Embryonic facial prominence (tissue), 1 donor: Measurements from ENCODE around the gene DSC2.
"Not testable (repeated sequence)": the region's sequence is repeated elsewhere in the genome, so short reads cannot be mapped to it uniquely, and the experiment has no call there.

ENCODE experiments used
- DNase-seq: peaks from one replicate; pipeline ENCODE4 v3.0.0-alpha.2; 2016; ENCODE audit errors: extremely low spot score

Gene DSC2

DNA sequence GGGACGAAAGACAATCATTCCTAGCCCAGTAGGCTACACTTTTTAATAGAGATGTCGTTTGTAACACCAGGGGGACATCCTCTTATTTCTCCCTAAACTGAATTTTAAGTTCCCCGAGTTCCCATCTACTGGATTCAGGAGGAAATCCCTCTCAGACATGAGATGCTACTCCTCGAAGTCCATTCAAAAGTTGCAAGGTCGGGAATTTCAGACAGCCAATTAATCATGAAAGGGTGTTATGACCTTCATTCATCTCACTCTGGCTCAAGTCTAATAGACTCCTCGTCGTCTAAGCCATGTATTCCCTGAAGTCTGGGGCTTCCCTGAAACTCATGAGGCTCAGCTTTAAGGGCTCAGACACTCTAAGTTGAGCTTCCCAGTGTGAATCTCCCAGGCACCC is 58.5 kb downstream of the DSC2 start:
- no peak for DNase-seq

DNA sequence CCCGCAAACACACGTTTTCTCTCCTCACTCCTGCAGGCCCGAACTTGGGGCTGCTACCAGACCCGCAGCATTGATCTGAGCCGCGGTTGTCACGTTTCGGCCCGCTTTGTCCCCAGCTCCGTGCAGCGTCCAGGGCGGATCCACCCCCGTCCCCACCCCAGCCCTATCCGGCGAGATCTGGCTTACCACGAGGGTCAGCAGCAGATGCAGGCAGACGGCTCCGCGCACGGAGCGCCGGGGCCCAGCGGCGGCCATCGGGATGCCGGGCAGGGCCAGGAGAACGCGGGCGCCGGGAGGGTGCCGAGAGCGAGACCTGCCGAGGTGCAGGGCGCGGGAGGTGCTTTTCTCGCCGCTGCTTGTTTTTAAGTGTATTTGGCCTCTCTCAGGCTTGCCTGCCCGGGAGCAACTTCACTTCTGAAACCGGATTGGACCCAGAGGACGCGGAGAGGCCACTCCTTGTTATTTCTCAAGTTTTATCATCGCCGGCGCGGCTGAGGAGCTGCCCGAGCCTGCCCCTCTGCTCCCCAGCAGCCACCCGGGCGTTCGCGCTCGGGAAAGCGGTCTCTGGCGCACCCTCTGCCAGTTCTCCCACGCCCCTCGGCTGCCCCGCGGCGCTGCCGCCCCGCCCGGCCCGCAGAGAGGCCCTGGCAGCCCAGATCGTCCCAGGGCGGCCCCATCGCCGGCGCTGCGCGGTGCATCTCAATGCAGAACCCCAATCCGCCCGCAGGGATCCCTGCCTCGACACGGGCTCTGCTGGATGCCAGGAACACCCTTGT is 59.6 kb downstream of the DSC2 start, which contains the start of gene DSC3:
Gene DSC3, minus strand, starts transcription at position 337 of the 776 bp plus-strand sequence. Its CDS starts 82 bp downstream, at position 255.
- DNase-seq = peak; percentile 13

DNA sequence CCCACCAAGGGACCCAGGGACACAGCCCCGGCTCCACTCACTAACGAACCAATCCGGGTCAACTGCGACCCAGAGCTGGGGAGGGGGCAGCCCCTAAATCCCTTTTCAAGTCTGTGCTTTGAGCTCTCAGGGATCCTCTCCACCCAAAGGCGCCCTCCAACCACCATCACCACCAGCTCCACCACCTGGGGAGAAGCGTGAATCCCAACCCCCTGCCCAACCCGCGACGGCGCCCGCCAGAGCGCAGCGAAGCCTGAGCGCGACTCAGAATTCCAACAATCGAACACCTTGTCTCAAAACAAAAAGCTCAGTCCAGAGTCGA is 60.2 kb downstream of the DSC2 start:
- no peak for DNase-seq

DNA sequence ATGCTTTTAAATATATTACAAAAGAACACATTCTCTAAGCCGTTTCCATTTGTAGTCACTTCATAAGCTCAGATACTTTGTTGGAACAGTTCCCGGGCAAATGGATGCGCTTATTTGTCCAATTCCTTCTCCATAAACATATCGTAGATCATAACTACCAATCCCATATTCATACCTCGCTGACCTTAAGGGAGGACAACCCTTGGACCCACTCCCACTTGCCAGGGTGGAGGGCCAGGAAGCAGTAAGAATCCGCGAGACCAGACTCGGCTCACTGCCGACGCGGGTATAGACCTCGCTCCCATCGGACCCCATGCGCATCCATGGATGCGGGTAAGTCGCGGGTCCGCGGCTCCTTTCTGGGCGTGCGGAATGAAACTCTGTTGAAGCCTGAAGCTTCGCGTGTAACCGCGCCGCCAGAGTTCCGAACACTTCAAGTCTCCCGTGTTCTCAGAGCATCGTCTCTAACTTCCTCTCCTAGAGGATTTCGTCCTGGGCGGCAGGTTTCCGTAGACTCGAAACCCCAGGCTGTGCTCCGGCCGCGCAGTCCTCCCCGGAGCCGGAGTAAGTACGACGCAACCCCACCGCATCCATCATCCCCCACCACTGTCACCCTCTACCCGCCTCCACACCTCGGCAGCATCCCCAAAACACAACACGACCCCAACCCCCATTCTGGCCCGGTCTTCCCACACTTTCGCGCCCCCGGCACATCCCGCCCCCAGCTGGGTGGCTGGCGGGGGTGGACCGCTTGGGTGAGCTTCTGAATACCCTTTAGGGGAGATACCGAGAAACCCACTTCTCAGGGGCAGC is 60.7 kb downstream of the DSC2 start:
- DNase-seq = no peak

DNA sequence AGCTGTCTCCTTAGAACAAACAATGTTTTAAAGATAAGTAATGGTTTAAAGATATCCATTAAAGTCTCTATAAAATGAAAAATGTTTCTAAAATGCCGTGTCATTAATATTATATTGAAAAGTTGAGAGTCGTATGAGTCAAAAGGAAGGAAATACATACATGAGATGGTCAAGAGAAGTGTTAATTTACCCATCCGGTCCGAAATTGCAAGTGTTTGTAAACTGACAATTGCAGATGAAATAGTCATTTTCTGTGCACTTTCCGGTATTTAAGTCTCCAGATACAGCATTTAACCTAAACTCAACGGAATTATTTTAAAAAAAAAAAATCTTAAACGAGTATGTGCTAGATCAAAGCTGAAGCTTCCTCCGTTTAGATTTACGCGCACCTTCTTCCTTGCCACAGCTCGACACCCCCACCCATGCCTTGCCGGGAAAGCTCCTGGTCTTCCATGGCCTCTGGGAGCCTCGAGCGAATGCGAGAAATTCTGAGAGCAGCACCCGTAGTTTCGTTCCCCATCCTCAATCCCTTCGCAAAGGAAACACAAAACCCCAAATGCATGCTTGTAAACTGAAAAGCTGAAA is 61.4 kb downstream of the DSC2 start:
- no peak for DNase-seq

DNA sequence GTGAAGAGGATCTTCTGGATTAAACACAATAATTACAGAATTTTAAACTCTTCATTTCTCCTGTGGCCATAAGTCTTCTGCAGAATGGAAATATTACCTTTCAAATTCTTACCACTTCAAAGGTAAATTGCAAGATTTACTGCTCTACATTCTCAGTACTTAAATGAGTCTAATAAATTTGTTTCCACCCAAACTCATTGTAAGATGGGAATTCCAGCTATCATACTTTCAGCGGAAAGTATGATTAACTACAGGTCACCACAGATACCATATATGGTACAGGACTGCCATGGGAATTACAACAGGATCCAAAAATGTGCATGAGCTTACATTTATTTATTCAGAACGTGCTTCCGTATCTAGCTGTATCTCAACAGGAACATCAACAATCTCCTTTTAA is 62.8 kb downstream of the DSC2 start:
- DNase-seq = no peak

DNA sequence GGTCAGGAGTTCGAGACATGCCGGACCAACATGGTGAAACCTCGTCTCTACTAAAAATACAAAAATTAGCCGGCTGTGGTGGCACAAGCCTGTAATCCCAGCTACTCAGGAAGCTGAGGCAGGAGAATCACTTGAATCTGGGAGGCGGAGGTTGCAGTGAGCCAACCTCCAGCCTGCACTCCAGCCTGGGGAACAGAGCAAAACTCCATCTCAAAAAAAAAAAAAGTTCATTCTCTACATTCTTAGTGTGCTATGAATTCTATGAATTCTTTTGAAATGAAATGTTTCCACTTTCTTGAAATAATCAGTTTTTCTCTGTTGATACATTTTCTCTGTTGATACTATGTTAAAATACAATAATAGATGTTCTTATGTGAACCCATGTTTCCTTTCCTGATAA is 64.5 kb downstream of the DSC2 start:
- DNase-seq = not testable (repeated sequence)

DNA sequence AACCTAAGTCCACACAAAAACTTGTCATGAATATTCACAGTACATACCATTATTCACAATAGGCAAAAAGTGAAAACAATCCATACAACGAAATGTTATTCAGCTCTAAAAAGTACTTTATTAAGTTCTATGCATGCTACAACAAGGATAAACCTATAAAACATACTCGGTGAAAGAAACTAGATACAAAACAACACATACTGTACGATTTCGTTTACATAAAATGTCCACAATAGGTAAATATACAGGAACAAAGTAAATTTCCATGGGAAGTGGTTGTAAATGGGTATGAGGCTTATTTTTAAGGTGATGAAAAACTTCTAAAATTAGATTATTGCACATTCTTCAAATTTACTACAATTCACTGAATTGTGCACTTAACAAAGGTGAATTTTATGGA is 67.7 kb downstream of the DSC2 start:
- DNase-seq = no peak

DNA sequence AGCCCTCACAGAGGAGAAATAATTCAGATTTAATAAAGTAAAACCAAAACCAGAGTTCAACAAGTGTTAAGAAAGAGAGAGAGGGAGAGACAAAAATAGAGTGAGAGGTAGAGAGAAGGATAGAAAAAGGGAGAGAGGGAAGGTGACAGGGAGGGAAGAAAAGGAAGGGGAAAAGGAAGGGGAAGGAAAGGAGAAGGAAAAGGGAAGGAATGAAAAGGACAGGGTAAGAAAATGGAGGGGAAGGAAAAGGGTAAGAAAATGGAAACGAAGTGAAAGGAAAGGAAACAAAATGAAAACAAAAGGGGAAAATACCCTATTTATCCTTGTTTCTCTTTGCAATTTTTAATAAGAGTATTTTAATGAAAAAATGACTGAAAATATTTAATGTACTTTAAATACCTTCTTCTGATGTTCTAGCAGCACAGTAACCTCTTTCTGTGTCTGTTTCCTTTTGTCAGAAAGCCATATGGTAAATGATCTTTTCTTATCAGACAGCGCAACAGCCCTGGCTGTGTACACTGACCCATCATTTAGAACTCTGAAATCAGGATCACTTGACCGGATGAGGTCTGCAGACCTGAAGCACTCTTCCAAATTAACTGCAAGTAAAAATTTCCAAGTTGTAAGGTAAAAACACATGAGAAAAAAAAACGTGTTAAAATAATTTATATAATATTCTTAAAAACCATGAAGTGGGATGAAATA is 71.5 kb downstream of the DSC2 start:
- no peak for DNase-seq

DNA sequence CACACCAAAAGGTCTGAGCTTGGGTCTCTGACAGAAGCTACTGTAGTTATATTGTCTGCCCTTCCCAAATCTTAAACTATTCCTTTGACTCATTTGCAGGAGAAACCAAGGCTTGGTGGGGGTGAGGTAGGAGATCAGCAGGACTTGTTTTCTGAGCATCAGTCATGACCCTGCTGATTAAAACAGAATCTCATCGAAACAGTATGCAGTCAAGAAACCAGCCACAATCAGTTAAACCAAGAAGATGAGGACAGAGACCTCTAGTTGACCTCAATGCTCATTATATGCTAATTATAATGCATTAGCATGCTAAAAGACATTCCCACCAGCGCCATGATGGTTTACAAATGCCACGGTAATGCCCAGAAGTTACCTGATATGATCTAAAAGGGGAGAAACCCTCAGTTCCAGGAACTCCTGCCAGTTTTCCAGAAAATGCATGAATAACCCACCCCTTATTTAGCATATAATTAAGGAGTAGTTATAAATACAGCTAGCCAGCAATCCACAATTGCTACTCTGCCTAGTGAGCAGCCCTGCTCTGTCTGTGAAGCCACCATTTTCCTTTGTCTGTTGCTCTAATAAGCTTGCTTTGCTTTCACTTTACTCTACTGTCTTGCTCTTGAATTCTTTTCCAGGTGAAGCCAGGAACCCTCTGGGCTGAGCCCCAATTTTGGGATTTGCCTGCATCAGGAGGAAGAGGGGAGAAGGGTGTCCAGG is 86.3 kb downstream of the DSC2 start:
- DNase-seq = no peak

DNA sequence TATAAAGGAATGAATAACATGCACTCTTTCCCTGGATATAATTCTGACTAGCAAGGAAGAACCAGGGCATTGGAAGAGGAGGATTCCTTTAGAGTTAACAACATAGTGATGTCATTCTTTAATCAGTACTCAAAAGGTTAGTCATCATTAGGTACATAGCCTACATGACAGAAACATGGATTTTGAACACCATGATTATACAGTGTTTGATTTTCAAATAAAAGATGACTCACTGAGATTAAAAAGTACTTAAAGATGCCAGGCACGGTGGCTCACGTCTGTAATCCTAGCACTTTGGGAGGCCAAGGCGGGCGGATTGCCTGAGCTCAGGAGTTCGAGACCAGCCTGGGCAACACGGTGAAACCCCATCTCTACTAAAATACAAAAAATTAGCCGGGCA is 90.8 kb downstream of the DSC2 start:
- DNase-seq = not testable (repeated sequence)

DNA sequence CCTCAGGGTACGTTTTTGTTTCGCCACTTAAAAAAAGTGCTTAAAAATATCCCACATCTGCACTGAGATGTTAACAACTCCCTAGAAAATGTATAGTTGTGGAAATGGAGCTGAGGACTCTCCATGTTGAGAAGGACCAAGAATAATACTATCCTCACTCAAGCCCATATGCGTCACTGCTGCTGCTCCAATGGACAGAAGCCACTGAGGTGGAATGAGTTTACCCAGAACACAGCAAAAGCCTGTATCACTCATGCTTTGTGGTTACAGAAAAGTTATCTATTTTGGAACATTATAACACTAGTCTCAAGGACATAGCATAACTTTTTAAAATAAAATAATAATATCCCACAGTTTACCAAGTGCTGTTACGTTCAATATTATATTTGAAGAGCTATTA is 91.6 kb downstream of the DSC2 start:
- no peak for DNase-seq
